Tibial nerve (tissue), 4 donors: ENCODE data around the gene ZGPAT.

ENCODE experiments used
- CTCF ChIP-seq, 5 experiments: fragments of 200-600 bp in 3 of 5; fragments of 450-650 bp in 2 of 5; sonication (generic) in 3 of 5; IDR thresholded peaks; one replicate each; pipeline ENCODE4 v1.5.1; 2016 to 2019; ENCODE audit warnings: antibody characterized with exemption in 5 of 5, mild to moderate bottlenecking in 3 of 5, moderate library complexity in 2 of 5
- EP300 ChIP-seq, 2 donors: sonication (generic); formaldehyde crosslinking; IDR thresholded peaks; one replicate each; pipeline ENCODE4 v1.6.1; 2017; ENCODE audit warnings: antibody characterized with exemption in 2 of 2, mild to moderate bottlenecking in 1 of 2
- POLR2A ChIP-seq, 2 donors: fragments of 450-650 bp; IDR thresholded peaks; one replicate each; pipeline ENCODE4 v1.6.1; 2017; ENCODE audit warnings: antibody characterized with exemption in 2 of 2, mild to moderate bottlenecking in 2 of 2, moderate library complexity in 2 of 2

GRCh38 chr20:63673951-63674350 lies 33.9 kb upstream of the ZGPAT start:
- TF ChIP-seq CTCF (IDR thresholded peaks at IDR 0.05): no peak
- TF ChIP-seq POLR2A (IDR thresholded peaks at IDR 0.05): no peak
- TF ChIP-seq EP300 (IDR thresholded peaks at IDR 0.05): no peak
